SK-N-SH treated with all-trans-retinoic acid at 6 μM for 48 hours (cell line): ENCODE data around the gene TCN1.

Experiments
- CSDC2 ChIP-seq: fragments of 250-450 bp; sonication (Bioruptor Pico); IDR thresholded peaks from 2 replicates; pipeline ENCODE4 v1.5.0; 2020; ENCODE audit warnings: mild to moderate bottlenecking, moderate library complexity
- ESRRG ChIP-seq: fragments of 250-450 bp; sonication (Bioruptor Pico); IDR thresholded peaks from 2 replicates; pipeline ENCODE4 v1.6.1; 2021; ENCODE audit warnings: mild to moderate bottlenecking
- ISL1 ChIP-seq: fragments of 250-450 bp; sonication (Bioruptor Pico); IDR thresholded peaks from 2 replicates; pipeline ENCODE4 v2.1.2; 2022; ENCODE audit warnings: mild to moderate bottlenecking, moderate library complexity
- OSR1 ChIP-seq: fragments of 250-450 bp; sonication (Bioruptor Pico); IDR thresholded peaks from 2 replicates; pipeline ENCODE4 v1.8.0; 2022; ENCODE audit warnings: moderate library complexity, mild to moderate bottlenecking, inconsistent platforms
- PPARA ChIP-seq: fragments of 250-450 bp; sonication (Bioruptor Pico); IDR thresholded peaks from 2 replicates; pipeline ENCODE4 v1.5.0; 2020; ENCODE audit warnings: mild to moderate bottlenecking, borderline replicate concordance
- TCF4 ChIP-seq: fragments of 250-450 bp; sonication (Bioruptor Pico); IDR thresholded peaks from 2 replicates; pipeline ENCODE4 v1.8.0; 2021; ENCODE audit warnings: mild to moderate bottlenecking, moderate library complexity, borderline replicate concordance
- TOX ChIP-seq: fragments of 250-450 bp; sonication (Bioruptor Pico); IDR thresholded peaks from 2 replicates; pipeline ENCODE4 v1.8.0; 2021; ENCODE audit warnings: mild to moderate bottlenecking, moderate library complexity, borderline replicate concordance
- ZC3H10 ChIP-seq: fragments of 250-450 bp; sonication (Bioruptor Pico); IDR thresholded peaks from 2 replicates; pipeline ENCODE4 v1.5.1; 2021; ENCODE audit warnings: mild to moderate bottlenecking, moderate library complexity
- ZFP3 ChIP-seq: fragments of 250-450 bp; sonication (Bioruptor Pico); IDR thresholded peaks from 2 replicates; pipeline ENCODE4 v1.5.0; 2020; ENCODE audit warnings: mild to moderate bottlenecking, moderate library complexity
- ZFP30 ChIP-seq: fragments of 450-650 bp; formaldehyde crosslinking; IDR thresholded peaks from 2 replicates; pipeline ENCODE4 v1.5.0; 2022; ENCODE audit warnings: mild to moderate bottlenecking, moderate library complexity
- ZNF565 ChIP-seq: fragments of 450-650 bp; formaldehyde crosslinking; conservative IDR thresholded peaks from 2 replicates; pipeline ENCODE4 v1.5.0; 2020; ENCODE audit warnings: low read depth, mild to moderate bottlenecking, moderate library complexity
- ZNF70 ChIP-seq: fragments of 450-650 bp; formaldehyde crosslinking; IDR thresholded peaks from 2 replicates; pipeline ENCODE4 v1.5.0; 2020; ENCODE audit warnings: mild to moderate bottlenecking, moderate library complexity
- TF ChIP-seq, protein P1 (sequence below): fragments of 250-450 bp; sonication (Bioruptor Pico); IDR thresholded peaks from 2 replicates; pipeline ENCODE4 v1.5.1; 2021; ENCODE audit warnings: mild to moderate bottlenecking, moderate library complexity
- TF ChIP-seq, protein P2 (sequence below): fragments of 250-450 bp; sonication (Bioruptor Pico); IDR thresholded peaks from 2 replicates; pipeline ENCODE4 v1.8.0; 2020; ENCODE audit warnings: mild to moderate bottlenecking, moderate library complexity, borderline replicate concordance

DNA sequence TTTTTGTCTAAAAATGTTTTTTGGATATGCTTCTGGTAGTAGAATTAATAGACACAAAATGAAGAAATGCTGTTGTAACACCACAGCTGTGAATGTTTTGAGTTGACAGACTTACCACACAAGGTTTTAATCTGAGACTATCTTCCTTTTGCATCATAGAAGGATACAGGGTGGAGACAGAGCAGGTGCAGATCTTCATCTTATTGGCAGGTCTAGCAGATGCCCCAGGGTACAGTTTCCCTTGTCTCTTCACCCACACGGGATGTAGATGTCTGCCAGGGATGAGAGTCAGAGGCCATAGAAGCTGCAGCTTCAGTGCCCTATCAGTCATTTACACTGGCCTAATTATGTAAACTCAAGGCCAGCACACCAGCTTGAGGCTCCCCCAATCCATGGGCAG, 13.3 kb upstream of the TCN1 start:
- TF ChIP-seq ZFP30 (CRISPR knock-in tag), result no peak
- TF ChIP-seq ZNF565 (CRISPR knock-in tag), result no peak
- TF ChIP-seq ESRRG, result no peak
- no peak for TF ChIP-seq OSR1 (CRISPR knock-in tag)
- no peak for TF ChIP-seq ZNF70 (CRISPR knock-in tag)
- TF ChIP-seq ISL1, result no peak
- TF ChIP-seq PPARA, result no peak
- TF ChIP-seq TOX (CRISPR knock-in tag), result no peak
- TF ChIP-seq, protein P1, sequence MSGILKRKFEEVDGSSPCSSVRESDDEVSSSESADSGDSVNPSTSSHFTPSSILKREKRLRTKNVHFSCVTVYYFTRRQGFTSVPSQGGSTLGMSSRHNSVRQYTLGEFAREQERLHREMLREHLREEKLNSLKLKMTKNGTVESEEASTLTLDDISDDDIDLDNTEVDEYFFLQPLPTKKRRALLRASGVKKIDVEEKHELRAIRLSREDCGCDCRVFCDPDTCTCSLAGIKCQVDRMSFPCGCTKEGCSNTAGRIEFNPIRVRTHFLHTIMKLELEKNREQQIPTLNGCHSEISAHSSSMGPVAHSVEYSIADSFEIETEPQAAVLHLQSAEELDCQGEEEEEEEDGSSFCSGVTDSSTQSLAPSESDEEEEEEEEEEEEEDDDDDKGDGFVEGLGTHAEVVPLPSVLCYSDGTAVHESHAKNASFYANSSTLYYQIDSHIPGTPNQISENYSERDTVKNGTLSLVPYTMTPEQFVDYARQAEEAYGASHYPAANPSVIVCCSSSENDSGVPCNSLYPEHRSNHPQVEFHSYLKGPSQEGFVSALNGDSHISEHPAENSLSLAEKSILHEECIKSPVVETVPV (CRISPR knock-in tag), result no peak
- no peak for TF ChIP-seq ZC3H10
- TF ChIP-seq TCF4 (CRISPR knock-in tag), result no peak
- TF ChIP-seq ZFP3, result no peak
- TF ChIP-seq, protein P2, sequence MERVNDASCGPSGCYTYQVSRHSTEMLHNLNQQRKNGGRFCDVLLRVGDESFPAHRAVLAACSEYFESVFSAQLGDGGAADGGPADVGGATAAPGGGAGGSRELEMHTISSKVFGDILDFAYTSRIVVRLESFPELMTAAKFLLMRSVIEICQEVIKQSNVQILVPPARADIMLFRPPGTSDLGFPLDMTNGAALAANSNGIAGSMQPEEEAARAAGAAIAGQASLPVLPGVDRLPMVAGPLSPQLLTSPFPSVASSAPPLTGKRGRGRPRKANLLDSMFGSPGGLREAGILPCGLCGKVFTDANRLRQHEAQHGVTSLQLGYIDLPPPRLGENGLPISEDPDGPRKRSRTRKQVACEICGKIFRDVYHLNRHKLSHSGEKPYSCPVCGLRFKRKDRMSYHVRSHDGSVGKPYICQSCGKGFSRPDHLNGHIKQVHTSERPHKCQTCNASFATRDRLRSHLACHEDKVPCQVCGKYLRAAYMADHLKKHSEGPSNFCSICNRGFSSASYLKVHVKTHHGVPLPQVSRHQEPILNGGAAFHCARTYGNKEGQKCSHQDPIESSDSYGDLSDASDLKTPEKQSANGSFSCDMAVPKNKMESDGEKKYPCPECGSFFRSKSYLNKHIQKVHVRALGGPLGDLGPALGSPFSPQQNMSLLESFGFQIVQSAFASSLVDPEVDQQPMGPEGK (CRISPR knock-in tag), result no peak
- no peak for TF ChIP-seq CSDC2
